GM18519 (cell line): ENCODE data around the gene GNS.
"Not testable (repeated sequence)": the region's sequence is repeated elsewhere in the genome, so short reads cannot be mapped to it uniquely, and the experiment has no call there.

ENCODE experiments used
- ATAC-seq: cut with Tn5 transposase; IDR thresholded peaks from one replicate; pipeline ENCODE4 v1.9.1; 2021; ENCODE audit warnings: mild to moderate bottlenecking, moderate library complexity; ENCODE audit not compliant: unreplicated experiment, low FRiP score

GNS gene

GRCh38 chr12:64780531-64781279 is 21.5 kb upstream of the GNS start:
- ATAC-seq: no peak

- no peak for ATAC-seq
These were observed 20.9 kb upstream of the GNS start for GRCh38 chr12:64780132-64780530.

GRCh38 chr12:64779354-64779974 is 20.3 kb upstream of the GNS start:
- ATAC-seq: no peak

- not testable (repeated sequence) for ATAC-seq
These were observed 16.0 kb upstream of the GNS start for GRCh38 chr12:64775147-64775736.

GRCh38 chr12:64773386-64773785 is 14.2 kb upstream of the GNS start:
- no peak for ATAC-seq

GRCh38 chr12:64767495-64767894 is 8.3 kb upstream of the GNS start:
- no peak for ATAC-seq

GRCh38 chr12:64760808-64761573 is 1.8 kb upstream of the GNS start:
- no peak for ATAC-seq

- ATAC-seq: no peak
These were observed 1.4 kb downstream of the GNS start for GRCh38 chr12:64757771-64758170.

GRCh38 chr12:64756376-64756775 is 2.8 kb downstream of the GNS start:
- no peak for ATAC-seq

GRCh38 chr12:64753427-64753826 is 5.8 kb downstream of the GNS start:
- no peak for ATAC-seq

GRCh38 chr12:64752833-64753238 is 6.4 kb downstream of the GNS start:
- ATAC-seq: no peak

- no peak for ATAC-seq
These were observed 7.2 kb downstream of the GNS start for GRCh38 chr12:64752032-64752431.

GRCh38 chr12:64749461-64750200 is 9.6 kb downstream of the GNS start:
- ATAC-seq: no peak

- no peak for ATAC-seq
These were observed 11.5 kb downstream of the GNS start for GRCh38 chr12:64747695-64748094.

GRCh38 chr12:64746663-64747062 is 12.5 kb downstream of the GNS start:
- ATAC-seq: no peak

- ATAC-seq: no peak
These were observed 13.2 kb downstream of the GNS start for GRCh38 chr12:64745980-64746379.

GRCh38 chr12:64745259-64745807 is 13.9 kb downstream of the GNS start:
- ATAC-seq: no peak

- ATAC-seq: no peak
These were observed 14.6 kb downstream of the GNS start for GRCh38 chr12:64744422-64745258.

GRCh38 chr12:64743206-64743605 is 16.0 kb downstream of the GNS start:
- no peak for ATAC-seq
